Endothelial cell of umbilical vein (primary cell): ENCODE data around the gene JPH3. TPM values are rescaled to one million over a fixed set of nuclear protein-coding genes. Genes with fewer than 3 reads are reported as not detected.
"Not testable (repeated sequence)": the region's sequence is repeated elsewhere in the genome, so short reads cannot be mapped to it uniquely, and the experiment has no call there.

ENCODE experiments used
- BruUV-seq: library from RNA; stranded (reverse); fragments of 400-500 nt; replicated peaks from 2 replicates; lab custom pipeline; 2021; lab: Mats Ljungman, UMichigan
- CTCF ChIA-PET: fragments of 300-600, 350-600 bp; sonication (Branson Sonifier 250); formaldehyde crosslinking; loops from one replicate; lab custom pipeline; 2021; ENCODE audit warnings: antibody characterized with exemption, inconsistent platforms; lab: Charles Lee
- POLR2A ChIA-PET: fragments of 300-600, 350-600 bp; sonication (Branson Sonifier 250); formaldehyde crosslinking; loops from one replicate; lab custom pipeline; 2021; ENCODE audit warnings: antibody characterized with exemption, inconsistent platforms; lab: Charles Lee
- DNase-seq: peaks from one replicate; pipeline ENCODE4 v3.0.0-alpha.2; 2011; ENCODE audit warnings: low read depth, low spot score
- FAIRE-seq: peaks from 2 replicates; lab custom pipeline; 2011; peaks lifted over from hg19 to GRCh38; lab: Jason Lieb, UNC
- H2AFZ ChIP-seq: 2 replicates; pipeline ENCODE4 v1.6.0; 2012; ENCODE audit warnings: low read depth, low read length, control low read depth, inconsistent platforms
- H3K27ac ChIP-seq: 2 replicates; pipeline ENCODE4 v1.5.1; 2011; ENCODE audit warnings: low read depth, mild to moderate bottlenecking, control low read depth, low read length, moderate library complexity; ENCODE audit not compliant: insufficient read depth
- H3K27me3 ChIP-seq, 2 experiments: 2 replicates each; pipeline versions ENCODE4 v1.6.0 to v1.6.1; 2011; ENCODE audit warnings: low read length in 2 of 2, mixed read lengths in 1 of 2; ENCODE audit not compliant: control insufficient read depth in 2 of 2, insufficient read depth in 2 of 2
- H3K36me3 ChIP-seq, 2 experiments: 2 replicates in 1 of 2; 3 replicates in 1 of 2; pipeline ENCODE4 v1.5.1; 2011; ENCODE audit warnings: low read length in 2 of 2, mild to moderate bottlenecking in 1 of 2, moderate library complexity in 1 of 2; ENCODE audit not compliant: control insufficient read depth in 2 of 2, insufficient read depth in 2 of 2; ENCODE audit errors: extremely low read depth in 1 of 2
- H3K4me1 ChIP-seq: 3 replicates; pipeline ENCODE4 v1.5.1; 2011; ENCODE audit warnings: mild to moderate bottlenecking, low read length; ENCODE audit not compliant: control insufficient read depth, insufficient read depth; ENCODE audit errors: extremely low read depth
- H3K4me2 ChIP-seq: 2 replicates; pipeline ENCODE4 v1.6.1; 2011; ENCODE audit warnings: low read length, control low read depth, mixed read lengths; ENCODE audit not compliant: insufficient read depth
- H3K4me3 ChIP-seq, 3 experiments: fragments of 200-600 bp in 1 of 3; sonication (generic), shearing (Covaris generic) in 1 of 3; replicated peaks in 1 of 3; 2 replicates each; pipeline ENCODE4 v1.5.1; 2011 to 2016; ENCODE audit warnings: control low read depth in 3 of 3, low read length in 3 of 3, mild to moderate bottlenecking in 2 of 3, inconsistent platforms in 1 of 3, low read depth in 1 of 3, moderate library complexity in 1 of 3; ENCODE audit not compliant: insufficient read depth in 1 of 3
- H3K79me2 ChIP-seq: 2 replicates; pipeline ENCODE4 v1.6.0; 2012; ENCODE audit warnings: low read length, inconsistent platforms; ENCODE audit not compliant: control insufficient read depth, insufficient read depth
- H3K9ac ChIP-seq: replicated peaks from 2 replicates; pipeline ENCODE3; 2011; ENCODE audit warnings: low read length, control low read depth; ENCODE audit not compliant: insufficient read depth; ENCODE audit errors: extremely low read depth
- H3K9me1 ChIP-seq: replicated peaks from 3 replicates; pipeline ENCODE4 v1.6.0; 2011; ENCODE audit warnings: mild to moderate bottlenecking, low read length; ENCODE audit not compliant: control insufficient read depth, insufficient read depth; ENCODE audit errors: extremely low read depth
- H3K9me3 ChIP-seq: replicated peaks from 2 replicates; pipeline ENCODE4 v1.5.1; 2012; ENCODE audit warnings: low read length, inconsistent platforms; ENCODE audit not compliant: control insufficient read depth, insufficient read depth
- H4K20me1 ChIP-seq: replicated peaks from 2 replicates; pipeline ENCODE3; 2011; ENCODE audit warnings: mild to moderate bottlenecking, low read length; ENCODE audit not compliant: control insufficient read depth, insufficient read depth; ENCODE audit errors: extremely low read depth
- EZH2 ChIP-seq: IDR thresholded peaks from 2 replicates; pipeline ENCODE4 v1.6.1; 2012; ENCODE audit warnings: borderline replicate concordance, low read depth, mild to moderate bottlenecking, moderate library complexity, low read length, inconsistent platforms; ENCODE audit not compliant: severe bottlenecking
- FOS ChIP-seq: IDR thresholded peaks from 2 replicates; pipeline ENCODE4 v1.6.1; 2011; ENCODE audit warnings: mild to moderate bottlenecking, low read length, moderate library complexity, borderline replicate concordance; ENCODE audit not compliant: insufficient read depth
- GATA2 ChIP-seq: IDR thresholded peaks from 2 replicates; pipeline ENCODE4 v1.7.0; 2011; ENCODE audit warnings: low read depth, mild to moderate bottlenecking, moderate library complexity, mixed read lengths, low read length; ENCODE audit not compliant: insufficient read length, insufficient read depth
- JUN ChIP-seq: IDR thresholded peaks from 2 replicates; pipeline ENCODE4 v1.6.1; 2011; ENCODE audit warnings: borderline replicate concordance, low read depth; ENCODE audit not compliant: insufficient read length, insufficient read depth
- MYC ChIP-seq: IDR thresholded peaks from one replicate; pipeline ENCODE4 v1.6.1; 2011; ENCODE audit warnings: mild to moderate bottlenecking, low read depth, low read length
- POLR2A ChIP-seq: IDR thresholded peaks from 2 replicates; pipeline ENCODE4 v1.6.1; 2012; ENCODE audit warnings: low read depth, mild to moderate bottlenecking, control low read depth, low read length
- POLR2AphosphoS5 ChIP-seq: IDR thresholded peaks from 2 replicates; pipeline ENCODE4 v1.6.1; 2012; ENCODE audit warnings: low read depth, mild to moderate bottlenecking, control low read depth, low read length, moderate library complexity; ENCODE audit not compliant: insufficient read depth
- dilution Hi-C: fragments of 300-500 bp; cut with MboI; formaldehyde crosslinking; loops from one replicate; pipeline ENCODE4 v1.15.0; 2019; ENCODE audit warnings: low sequenced_read_pairs; ENCODE audit not compliant: extremely low pct_ligation_motif_present
- intact Hi-C: fragments of 100-400 bp; cut with micrococcal nuclease; formaldehyde crosslinking; loops from one replicate; pipeline ENCODE4 v1.10.0; 2022
- polyA plus RNA-seq, 4 experiments: library from polyadenylated mRNA; depleted of rRNA in 3 of 4; stranded (reverse) in 3 of 4; unstranded in 1 of 4; fragments of >200 nt; gene quantifications; 2 replicates each; pipeline versions ENCODE4 v1.2.1 to v1.2.3, GENCODE V29; 2011 to 2012; ENCODE audit warnings: missing spikeins in 1 of 4
- total RNA-seq: library from RNA; stranded (reverse); gene quantifications from 2 replicates; pipeline ENCODE4 v1.2.3, GENCODE V29; 2021
- TF ChIP-seq, protein P1 (sequence below): IDR thresholded peaks from 2 replicates; pipeline ENCODE4 v1.6.1; 2011; ENCODE audit not compliant: insufficient read depth, insufficient read length
- TF ChIP-seq, protein P2 (sequence below), 2 donors: IDR thresholded peaks; 1 replicate in 1 of 2; 2 replicates in 1 of 2; pipeline ENCODE4 v1.5.1; 2011; ENCODE audit warnings: low read length in 2 of 2, mild to moderate bottlenecking in 2 of 2, moderate library complexity in 2 of 2, control low read depth in 1 of 2, inconsistent platforms in 1 of 2, low read depth in 1 of 2; ENCODE audit not compliant: insufficient read depth in 1 of 2; ENCODE audit errors: extremely low read depth in 1 of 2

The JPH3 gene
- total and polyA plus RNA-seq, 2 donors (not counting 3 experiments of a cell fraction or from before 2014, with no cell fraction given), result 0.22 to 0.30 TPM

DNA sequence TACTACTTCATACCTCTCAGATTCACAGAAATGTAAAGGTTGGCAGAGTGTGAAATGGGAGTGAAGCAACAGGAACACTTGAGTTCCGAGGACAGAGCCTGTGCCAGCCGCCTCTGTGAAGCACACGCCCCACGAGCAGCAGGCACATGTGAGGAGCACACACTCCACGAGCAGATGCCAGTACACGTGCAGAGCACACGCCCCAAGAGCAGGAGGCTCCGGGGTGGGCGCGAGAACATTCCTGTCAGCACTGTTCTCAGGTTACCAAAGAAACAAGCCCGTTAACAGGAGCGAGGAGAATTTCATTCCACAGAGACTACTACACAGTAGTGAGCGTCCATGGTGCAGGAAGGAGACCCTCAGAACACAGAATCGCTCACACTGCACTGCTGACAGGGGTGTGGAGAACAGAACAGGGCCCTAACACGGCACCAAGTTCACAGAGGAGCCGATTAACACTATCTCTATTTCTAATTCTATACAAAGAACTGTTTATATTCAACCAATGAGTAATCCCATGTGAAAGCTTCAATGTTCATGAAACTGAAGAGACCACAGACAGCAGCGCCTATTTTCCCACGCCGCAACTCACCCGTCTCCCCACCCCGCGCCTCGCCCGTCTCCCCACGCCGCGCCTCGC lies 123.4 kb downstream of the JPH3 start:
- Histone ChIP-seq H3K4me3 (no peak overlapping the region), H3K9me1 (no peaks in the 10 kb centered on the region), H3K4me2 (no peak overlapping the region), H3K9ac (no peak overlapping the region), H3K79me2 (no peaks in the 10 kb centered on the region), H3K36me3 (peaks cover 11 to 12% of the 10 kb centered on the region in 2 experiments), H4K20me1 (no peaks in the 10 kb centered on the region), H3K27me3 (no peaks in the 10 kb centered on the region), H3K27ac (no peak overlapping the region), H2AFZ (no peak overlapping the region), H3K4me1 (peaks cover 6% of the 10 kb centered on the region), H3K9me3 (no peaks in the 10 kb centered on the region)
- DNase-seq (no peak), FAIRE-seq (no peak)
- no TSS peak for BruUV-seq
- ChIA-PET CTCF (interaction anchor here (1.4 to 1.8 kb wide), 2 partner anchors 44 to 53 kb away, joined by 3 to 4 read pairs; no protein-coding TSS in a partner anchor), POLR2A (no interaction called here)
- intact Hi-C loops (no loop called here), dilution Hi-C loops (no loop called here)
- TF ChIP-seq GATA2, result no peak
- no peak for TF ChIP-seq POLR2AphosphoS5
- no peak for TF ChIP-seq MYC
- TF ChIP-seq, protein P1, sequence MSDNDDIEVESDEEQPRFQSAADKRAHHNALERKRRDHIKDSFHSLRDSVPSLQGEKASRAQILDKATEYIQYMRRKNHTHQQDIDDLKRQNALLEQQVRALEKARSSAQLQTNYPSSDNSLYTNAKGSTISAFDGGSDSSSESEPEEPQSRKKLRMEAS, result no peak
- TF ChIP-seq EZH2, result no peak
- TF ChIP-seq JUN, result no peak
- TF ChIP-seq POLR2A, result no peak
- TF ChIP-seq, protein P2, sequence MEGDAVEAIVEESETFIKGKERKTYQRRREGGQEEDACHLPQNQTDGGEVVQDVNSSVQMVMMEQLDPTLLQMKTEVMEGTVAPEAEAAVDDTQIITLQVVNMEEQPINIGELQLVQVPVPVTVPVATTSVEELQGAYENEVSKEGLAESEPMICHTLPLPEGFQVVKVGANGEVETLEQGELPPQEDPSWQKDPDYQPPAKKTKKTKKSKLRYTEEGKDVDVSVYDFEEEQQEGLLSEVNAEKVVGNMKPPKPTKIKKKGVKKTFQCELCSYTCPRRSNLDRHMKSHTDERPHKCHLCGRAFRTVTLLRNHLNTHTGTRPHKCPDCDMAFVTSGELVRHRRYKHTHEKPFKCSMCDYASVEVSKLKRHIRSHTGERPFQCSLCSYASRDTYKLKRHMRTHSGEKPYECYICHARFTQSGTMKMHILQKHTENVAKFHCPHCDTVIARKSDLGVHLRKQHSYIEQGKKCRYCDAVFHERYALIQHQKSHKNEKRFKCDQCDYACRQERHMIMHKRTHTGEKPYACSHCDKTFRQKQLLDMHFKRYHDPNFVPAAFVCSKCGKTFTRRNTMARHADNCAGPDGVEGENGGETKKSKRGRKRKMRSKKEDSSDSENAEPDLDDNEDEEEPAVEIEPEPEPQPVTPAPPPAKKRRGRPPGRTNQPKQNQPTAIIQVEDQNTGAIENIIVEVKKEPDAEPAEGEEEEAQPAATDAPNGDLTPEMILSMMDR (IDR thresholded peaks at IDR 0.05; ENCODE audit: extremely low read depth in 1 of 2, insufficient read depth in 1 of 2, low read depth in 1 of 2, low read length in 2 of 2), result no peak
- TF ChIP-seq FOS, result no peak

DNA sequence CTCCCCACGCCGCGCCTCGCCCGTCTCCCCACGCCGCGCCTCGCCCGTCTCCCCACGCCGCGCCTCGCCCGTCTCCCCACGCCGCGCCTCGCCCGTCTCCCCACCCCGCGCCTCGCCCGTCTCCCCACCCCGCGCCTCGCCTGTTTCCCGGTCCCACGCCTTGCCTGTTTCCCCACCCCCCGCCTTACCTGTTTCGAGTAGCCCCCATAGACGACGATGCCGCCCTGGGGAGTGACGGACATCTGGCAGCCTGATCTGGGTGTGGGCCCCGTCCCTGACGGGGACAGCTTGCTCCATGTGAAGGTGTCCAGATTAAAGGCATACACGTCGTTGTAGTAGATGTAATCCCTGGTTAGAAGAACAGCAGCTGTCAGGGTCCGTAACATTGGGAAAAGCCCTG lies 124.3 kb downstream of the JPH3 start:
- BruUV-seq, dilution Hi-C loops, H3K9me3 ChIP-seq, H3K4me3 ChIP-seq, H3K27me3 ChIP-seq, DNase-seq, intact Hi-C loops, H3K9me1 ChIP-seq, H3K4me2 ChIP-seq, H4K20me1 ChIP-seq, FAIRE-seq, H3K79me2 ChIP-seq, H3K27ac ChIP-seq, POLR2A ChIA-PET, CTCF ChIA-PET, H2AFZ ChIP-seq, H3K9ac ChIP-seq, H3K4me1 ChIP-seq: not testable (repeated sequence)
- H3K36me3 ChIP-seq, result peaks cover 11 to 12% of the 10 kb centered on the region in 2 experiments
